Caco-2 (cell line): ENCODE results near the gene HDDC2. TPM values are rescaled to one million over a fixed set of nuclear protein-coding genes. Genes with fewer than 3 reads are reported as not detected.

Source experiments
- BruUV-seq: library from RNA; stranded (reverse); fragments of 400-500 nt; replicated peaks from 2 replicates; lab custom pipeline; 2021; lab: Mats Ljungman, UMichigan
- CTCF ChIA-PET: fragments of 300-600 bp; sonication (Branson Sonifier 250); formaldehyde crosslinking; loops from one replicate; lab custom pipeline; 2022; ENCODE audit warnings: antibody characterized with exemption; lab: Charles Lee
- POLR2A ChIA-PET: fragments of 300-600 bp; sonication (Branson Sonifier 250); formaldehyde crosslinking; loops from one replicate; lab custom pipeline; 2022; ENCODE audit warnings: antibody characterized with exemption; lab: Charles Lee
- DNase-seq, 2 experiments: peaks; one replicate each; pipeline versions ENCODE4 v3.0.0 to v3.0.0-alpha.2; 2020 to 2022
- H3K27me3 ChIP-seq: replicated peaks from 2 replicates; pipeline ENCODE4 v1.6.0; 2011; ENCODE audit warnings: low read length; ENCODE audit not compliant: control insufficient read depth, insufficient read depth
- H3K36me3 ChIP-seq: 2 replicates; pipeline ENCODE4 v1.5.1; 2011; ENCODE audit warnings: low read length; ENCODE audit not compliant: control insufficient read depth, insufficient read depth
- H3K4me1 ChIP-seq: fragments of 250-450 bp; sonication (Bioruptor Pico); 2 replicates; pipeline ENCODE4 v1.5.1; 2020; ENCODE audit warnings: mild to moderate bottlenecking
- H3K4me3 ChIP-seq: 2 replicates; pipeline ENCODE4 v1.5.1; 2011; ENCODE audit warnings: low read depth, mild to moderate bottlenecking, control low read depth, low read length
- H3K9me3 ChIP-seq: fragments of 250-450 bp; sonication (Bioruptor Pico); 2 replicates; pipeline ENCODE4 v1.5.1; 2020; ENCODE audit warnings: mild to moderate bottlenecking, moderate library complexity
- H3K27ac Mint-ChIP-seq: one replicate; pipeline ENCODE4 v1.8.0; 2022; ENCODE audit warnings: mixed read lengths; ENCODE audit not compliant: unreplicated experiment
- H3K27me3 Mint-ChIP-seq: one replicate; pipeline ENCODE4 v1.8.0; 2022; ENCODE audit warnings: mixed read lengths; ENCODE audit not compliant: insufficient read depth, unreplicated experiment
- H3K36me3 Mint-ChIP-seq: one replicate; pipeline ENCODE4 v1.8.0; 2022; ENCODE audit warnings: mild to moderate bottlenecking, mixed read lengths; ENCODE audit not compliant: insufficient read depth, unreplicated experiment
- H3K4me1 Mint-ChIP-seq: one replicate; pipeline ENCODE4 v1.8.0; 2022; ENCODE audit warnings: low read depth, mixed read lengths; ENCODE audit not compliant: unreplicated experiment
- H3K4me3 Mint-ChIP-seq: one replicate; pipeline ENCODE4 v1.8.0; 2022; ENCODE audit warnings: mild to moderate bottlenecking, moderate library complexity, mixed read lengths; ENCODE audit not compliant: unreplicated experiment
- H3K9me3 Mint-ChIP-seq: one replicate; pipeline ENCODE4 v1.8.0; 2022; ENCODE audit warnings: mixed read lengths; ENCODE audit not compliant: unreplicated experiment
- CTCF ChIP-seq, 2 experiments: fragments of 200-600 bp in 1 of 2; IDR thresholded peaks; 1 replicate in 1 of 2; 2 replicates in 1 of 2; pipeline versions ENCODE4 v1.5.1 to v1.8.0; 2011 to 2022; ENCODE audit warnings: antibody characterized with exemption in 1 of 2, control low read depth in 1 of 2, inconsistent platforms in 1 of 2, low read depth in 1 of 2, low read length in 1 of 2, mild to moderate bottlenecking in 1 of 2, moderate library complexity in 1 of 2; ENCODE audit not compliant: insufficient read depth in 1 of 2, severe bottlenecking in 1 of 2, unreplicated experiment in 1 of 2
- intact Hi-C: fragments of 100-400 bp; cut with micrococcal nuclease; formaldehyde crosslinking; loops from one replicate; pipeline ENCODE4 v1.10.0; 2022; ENCODE audit not compliant: unreplicated experiment
- total RNA-seq: library from RNA; stranded (reverse); gene quantifications from 2 replicates; pipeline ENCODE4 v1.2.3, GENCODE V29; 2022

Gene HDDC2
- total RNA-seq, 1 experiment from 2014 or later: 66.5 TPM

- no peak overlapping the region for H3K4me3 Mint-ChIP-seq
- no peaks in the 10 kb centered on the region for H3K36me3 Mint-ChIP-seq
- H3K36me3 ChIP-seq: no peaks in the 10 kb centered on the region
- H3K27me3 Mint-ChIP-seq: no peaks in the 10 kb centered on the region
- H3K4me3 ChIP-seq: no peak overlapping the region
- peaks cover 21% of the 10 kb centered on the region for H3K4me1 Mint-ChIP-seq
- no peak overlapping the region for H3K27ac Mint-ChIP-seq
- peak in 1 of 2 experiments; percentile 45 for DNase-seq
- no peaks in the 10 kb centered on the region for H3K27me3 ChIP-seq
- intact Hi-C loops: loop anchor here (1.0 to 10.0 kb wide), 7 partner anchors 196 to 646 kb away; partner anchors contain the start of gene HINT3
- CTCF ChIA-PET: no interaction called here
- peak; percentile 59 to 68 for TF ChIP-seq CTCF (IDR thresholded peaks at IDR 0.05; ENCODE audit: insufficient read depth in 1 of 2, low read depth in 1 of 2, low read length in 1 of 2, severe bottlenecking in 1 of 2, unreplicated experiment in 1 of 2)
- H3K9me3 ChIP-seq: no peaks in the 10 kb centered on the region
- POLR2A ChIA-PET: no interaction called here
- no peaks in the 10 kb centered on the region for H3K9me3 Mint-ChIP-seq
- no TSS peak for BruUV-seq
- peaks cover 28% of the 10 kb centered on the region for H3K4me1 ChIP-seq
These were observed 9.4 kb upstream of the HDDC2 start for GRCh38 chr6:125310994-125311649.

- H3K27ac Mint-ChIP-seq: peak overlapping the region; percentile 22
- intact Hi-C loops: loop anchor here (1.0 to 5.0 kb wide), 2 partner anchors 86 to 116 kb away; no protein-coding TSS in a partner anchor
- no peaks in the 10 kb centered on the region for H3K36me3 Mint-ChIP-seq
- peaks cover 14% of the 10 kb centered on the region for H3K9me3 Mint-ChIP-seq
- Histone ChIP-seq H3K9me3 (no peaks in the 10 kb centered on the region), H3K4me3 (no peak overlapping the region), H3K4me1 (peaks cover 31% of the 10 kb centered on the region), H3K36me3 (no peaks in the 10 kb centered on the region), H3K27me3 (no peaks in the 10 kb centered on the region)
- H3K4me3 Mint-ChIP-seq: no peak overlapping the region
- CTCF ChIA-PET: interaction anchor here (0.9 kb wide), 1 partner anchor 447 kb away, joined by 3 read pairs; no protein-coding TSS in a partner anchor
- DNase-seq: no peak
- peaks cover 24% of the 10 kb centered on the region for H3K4me1 Mint-ChIP-seq
- no TSS peak for BruUV-seq
- POLR2A ChIA-PET: no interaction called here
- H3K27me3 Mint-ChIP-seq: no peaks in the 10 kb centered on the region
- no peak for TF ChIP-seq CTCF (IDR thresholded peaks at IDR 0.05; ENCODE audit: insufficient read depth in 1 of 2, low read depth in 1 of 2, low read length in 1 of 2, severe bottlenecking in 1 of 2, unreplicated experiment in 1 of 2)
These were observed 6.3 kb upstream of the HDDC2 start for GRCh38 chr6:125307964-125308615.

- POLR2A ChIA-PET: no interaction called here
- no peak overlapping the region for H3K4me3 ChIP-seq
- H3K27ac Mint-ChIP-seq: peak overlapping the region; percentile 37
- H3K27me3 ChIP-seq: no peaks in the 10 kb centered on the region
- no TSS peak for BruUV-seq
- peaks cover 31% of the 10 kb centered on the region for H3K4me1 ChIP-seq
- peaks cover 24% of the 10 kb centered on the region for H3K4me1 Mint-ChIP-seq
- H3K36me3 Mint-ChIP-seq: no peaks in the 10 kb centered on the region
- peaks cover 14% of the 10 kb centered on the region for H3K9me3 Mint-ChIP-seq
- intact Hi-C loops: loop anchor here (1.0 to 5.0 kb wide), 2 partner anchors 85 to 115 kb away; no protein-coding TSS in a partner anchor
- H3K27me3 Mint-ChIP-seq: no peaks in the 10 kb centered on the region
- H3K36me3 ChIP-seq: no peaks in the 10 kb centered on the region
- H3K9me3 ChIP-seq: no peaks in the 10 kb centered on the region
- peak; percentile 61 to 69 for DNase-seq
- H3K4me3 Mint-ChIP-seq: peak overlapping the region; percentile 28
- CTCF ChIA-PET: interaction anchor here (0.7 to 0.9 kb wide), 2 partner anchors 446 to 447 kb away, joined by 3 read pairs; no protein-coding TSS in a partner anchor
- TF ChIP-seq CTCF (IDR thresholded peaks at IDR 0.05; ENCODE audit: insufficient read depth in 1 of 2, low read depth in 1 of 2, low read length in 1 of 2, severe bottlenecking in 1 of 2, unreplicated experiment in 1 of 2): no peak
These were observed 5.5 kb upstream of the HDDC2 start for GRCh38 chr6:125307150-125307838.
